C4-2B (cell line): ENCODE measurements around the gene VPS8.

Experiments
- CTCF ChIP-seq: fragments of 450-650 bp; conservative IDR thresholded peaks from 2 replicates; pipeline ENCODE4 v1.5.1; 2017; ENCODE audit warnings: mild to moderate bottlenecking
- ZFX ChIP-seq: fragments of 450-650 bp; IDR thresholded peaks from 2 replicates; pipeline ENCODE4 v1.6.1; 2017

- no peak for TF ChIP-seq CTCF
- TF ChIP-seq ZFX, result no peak
Observed at GRCh38 chr3:184783319-184783718, 28.6 kb upstream of the VPS8 start.
